CD4-positive, alpha-beta T cell treated with Interleukin-17A for 4 hours (primary cell): ENCODE data around the gene CACNA1S.
A peak's percentile ranks its signal among the peaks of the same experiment; 100 is the strongest.

Experiments
- DNase-seq: peaks from one replicate; pipeline ENCODE4 v3.0.0-alpha.2; 2020; ENCODE audit warnings: mixed read lengths

CACNA1S gene

DNA sequence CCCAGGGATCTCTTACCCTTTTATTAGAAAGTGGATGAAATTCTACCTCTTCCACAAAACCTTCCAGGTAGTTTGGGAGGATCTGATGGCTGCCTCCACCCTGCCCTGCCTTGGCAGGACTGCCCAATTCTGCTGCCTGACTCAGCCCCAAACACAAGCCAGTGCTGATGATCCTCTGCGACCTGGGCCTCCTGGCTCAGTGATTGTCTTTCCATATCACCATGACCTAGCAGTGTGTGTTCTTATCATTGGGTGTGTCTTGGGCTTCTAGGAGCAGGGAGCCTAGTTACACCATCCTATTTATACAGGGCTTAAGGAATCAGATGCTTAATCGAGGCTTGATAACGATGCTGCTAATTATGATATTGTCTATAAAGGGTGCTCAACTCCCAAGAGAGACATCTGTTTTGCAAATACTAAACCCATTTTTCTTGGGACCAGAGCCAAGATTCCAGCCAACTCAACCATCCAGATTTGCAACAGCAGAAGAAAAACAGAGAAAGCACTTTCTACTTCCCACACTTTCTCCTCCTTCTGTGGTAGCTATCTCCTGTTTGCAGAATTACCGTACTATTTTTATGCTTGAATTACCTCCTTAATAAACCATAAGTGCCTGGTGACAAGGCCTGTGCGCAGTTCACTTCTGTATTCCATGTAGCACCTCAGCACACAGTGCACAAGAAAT lies 52.2 kb downstream of the CACNA1S start:
- no peak for DNase-seq

DNA sequence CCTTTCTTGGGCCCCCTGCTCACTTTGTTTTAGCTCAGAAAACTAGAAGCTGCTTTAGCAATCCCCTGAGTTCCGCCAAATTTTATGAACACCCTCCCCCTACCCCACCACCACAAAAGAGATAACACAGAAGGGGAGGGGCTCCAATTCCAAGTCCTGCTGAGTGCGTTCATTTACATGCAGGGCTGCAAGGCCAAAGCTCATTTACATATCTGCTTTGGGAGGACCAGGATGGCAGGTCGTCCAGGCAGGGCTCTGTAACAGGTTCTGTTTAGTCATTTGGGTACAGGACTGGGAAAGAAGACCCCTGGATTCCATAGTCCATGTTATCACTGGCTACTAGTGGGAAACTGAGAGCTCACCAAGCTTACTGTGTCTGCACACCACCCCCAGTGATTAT lies 52.8 kb downstream of the CACNA1S start:
- DNase-seq: no peak

DNA sequence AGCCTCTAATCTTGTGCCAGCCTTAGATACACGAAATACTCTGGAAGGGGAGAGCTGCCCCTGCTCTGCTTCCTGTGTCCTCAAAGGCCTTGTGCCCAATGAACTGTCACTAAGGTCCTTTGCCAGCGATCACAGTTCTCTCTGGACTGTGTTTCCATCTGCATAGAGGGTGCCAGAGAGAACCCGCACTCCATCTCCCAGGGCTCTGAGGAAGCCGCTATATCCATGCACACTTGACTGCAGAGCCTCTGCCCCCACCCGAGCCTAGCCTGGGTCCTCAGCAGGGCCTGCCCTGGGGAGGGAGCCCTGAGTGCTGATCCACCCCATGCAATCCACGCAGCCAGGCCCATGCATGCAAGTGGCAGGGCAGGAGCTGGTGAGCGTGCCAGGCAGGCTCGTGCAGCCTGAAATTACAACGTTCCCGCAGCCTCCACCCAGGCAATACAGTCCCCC lies 58.1 kb downstream of the CACNA1S start:
- no peak for DNase-seq

DNA sequence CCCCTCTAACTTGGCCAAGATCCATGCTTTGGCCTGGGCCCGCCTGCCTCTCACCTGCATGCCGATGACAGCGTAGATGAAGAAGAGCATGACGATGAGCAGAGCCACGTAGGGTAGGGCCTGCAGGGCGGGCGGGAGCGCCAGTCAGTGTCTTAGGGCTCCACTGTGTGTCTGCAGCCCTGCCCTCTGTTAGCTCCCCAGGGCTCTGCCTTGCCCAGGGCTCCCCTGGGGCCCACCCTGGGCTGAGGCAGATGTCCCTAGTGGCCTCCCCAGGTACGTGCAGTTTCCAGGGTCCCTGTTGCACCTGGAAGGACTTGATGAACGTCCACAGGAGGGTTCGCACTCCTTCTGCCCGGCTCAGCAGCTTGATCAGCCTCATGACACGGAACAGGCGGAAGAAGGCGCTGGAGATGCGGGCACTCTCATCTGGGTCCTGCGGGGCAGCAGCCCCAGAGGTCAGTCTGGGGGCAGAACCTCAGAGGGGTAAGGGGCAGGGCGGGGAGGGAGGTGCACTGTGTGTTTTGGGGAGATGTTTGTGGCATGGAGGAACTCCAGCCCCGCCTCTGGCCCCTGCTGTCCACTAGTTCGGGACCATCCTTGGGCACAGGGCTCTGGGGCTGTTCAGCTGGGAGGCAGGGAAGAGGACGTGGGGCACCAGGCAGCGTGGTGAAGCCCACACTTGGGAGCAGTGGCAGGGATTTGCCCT lies 58.9 kb downstream of the CACNA1S start:
- no peak for DNase-seq

DNA sequence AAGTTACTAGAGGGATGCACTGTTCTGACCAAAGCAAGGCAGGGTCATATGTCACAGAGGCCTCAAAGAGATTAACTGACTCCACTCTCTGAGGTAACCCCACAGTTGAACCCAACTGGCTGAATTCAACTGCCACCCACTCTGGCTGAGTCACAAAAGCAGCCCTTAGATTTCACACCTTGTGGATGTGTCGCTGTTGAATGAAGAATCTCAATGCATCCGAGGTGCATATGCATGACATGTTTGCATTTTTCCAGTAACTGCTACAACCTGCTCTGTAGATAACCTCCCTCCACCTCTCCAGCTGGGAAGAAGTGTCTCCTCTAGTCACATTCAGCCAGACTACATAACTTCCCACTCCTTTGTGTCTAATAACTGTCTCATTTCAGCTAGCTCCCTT lies 60.8 kb downstream of the CACNA1S start:
- DNase-seq: no peak

DNA sequence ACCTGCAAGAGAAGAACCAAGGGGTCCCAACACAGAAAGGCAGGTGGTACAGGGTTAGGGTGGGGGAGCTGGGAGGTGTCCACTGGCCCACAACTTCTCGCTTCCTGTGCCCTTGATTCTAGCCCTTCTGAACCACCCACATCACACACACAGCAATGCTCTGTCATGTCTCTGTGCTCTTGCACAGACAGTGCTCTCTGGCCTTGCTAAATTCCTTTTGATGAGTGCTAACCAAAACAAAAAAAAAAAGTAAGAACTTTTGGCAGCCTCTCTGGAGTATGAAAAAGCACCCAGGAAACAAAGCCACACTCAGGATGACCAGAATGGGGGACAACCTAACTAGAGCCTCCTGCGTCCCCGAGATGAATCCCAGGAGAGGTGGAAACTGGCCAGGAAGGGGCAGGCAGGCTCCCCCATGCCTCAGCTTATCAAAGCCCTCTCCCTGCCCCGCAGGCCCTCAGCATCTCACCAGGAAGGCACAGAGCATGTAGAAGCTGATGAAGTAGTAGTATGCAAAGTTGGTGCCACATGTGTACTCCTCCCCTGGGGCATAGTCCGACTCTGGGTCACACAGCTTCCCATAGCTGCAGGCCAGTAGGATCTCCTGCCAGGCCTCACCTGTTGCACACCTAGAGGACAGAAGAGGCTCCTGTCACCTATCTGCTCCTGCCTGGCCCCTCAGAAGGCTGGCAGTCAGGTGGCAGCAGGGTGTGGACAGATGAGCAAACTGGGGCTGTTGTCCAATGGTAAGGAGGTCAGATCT lies 61.5 kb downstream of the CACNA1S start:
- no peak for DNase-seq

DNA sequence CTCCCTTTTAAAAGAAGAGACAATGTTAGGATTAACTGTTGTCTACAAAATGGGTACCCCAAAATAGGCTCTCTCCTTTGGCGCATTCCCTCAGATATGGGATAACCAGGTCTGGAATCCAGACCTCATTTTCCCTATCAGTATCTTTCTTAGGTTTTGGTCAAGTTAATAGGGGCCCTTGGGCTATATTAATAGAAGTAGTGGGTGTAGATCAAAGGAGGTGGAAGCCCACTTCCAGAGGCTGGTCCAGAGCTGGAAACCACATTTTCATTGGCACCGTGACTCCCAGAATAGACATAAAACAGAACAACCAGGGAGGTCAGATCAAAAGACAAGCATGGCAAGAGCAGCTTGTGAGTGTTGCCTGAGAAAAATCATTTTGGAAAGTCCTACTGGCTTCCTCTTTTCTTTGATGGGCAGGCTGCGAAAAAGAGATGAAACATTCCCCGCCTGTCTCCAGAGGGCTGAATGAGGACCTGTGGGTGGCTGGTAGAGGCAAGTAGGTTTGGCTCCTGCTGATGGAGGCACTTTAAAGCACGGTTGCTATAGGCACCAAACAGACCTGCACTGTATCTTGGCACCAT lies 62.9 kb downstream of the CACNA1S start:
- DNase-seq: no peak

DNA sequence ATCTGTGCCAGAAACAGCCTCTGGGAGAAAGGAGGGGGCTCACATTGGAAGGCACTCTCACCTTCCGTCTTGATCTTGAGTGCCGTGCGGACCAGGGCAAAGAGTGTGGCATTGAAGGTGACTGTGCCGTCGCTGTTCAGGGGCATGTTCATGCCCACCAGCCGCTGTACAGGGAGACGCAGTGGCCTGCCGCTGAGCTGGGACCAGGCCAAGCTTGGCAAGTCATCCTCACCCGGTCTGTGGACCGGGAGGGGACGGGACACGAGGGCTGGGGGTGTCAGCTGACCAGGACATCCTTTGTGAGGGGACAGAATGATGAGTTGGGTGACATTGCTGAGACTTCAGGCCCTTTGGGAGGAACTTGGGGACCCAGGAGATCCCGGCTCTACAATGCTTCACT lies 63.7 kb downstream of the CACNA1S start:
- DNase-seq: no peak

DNA sequence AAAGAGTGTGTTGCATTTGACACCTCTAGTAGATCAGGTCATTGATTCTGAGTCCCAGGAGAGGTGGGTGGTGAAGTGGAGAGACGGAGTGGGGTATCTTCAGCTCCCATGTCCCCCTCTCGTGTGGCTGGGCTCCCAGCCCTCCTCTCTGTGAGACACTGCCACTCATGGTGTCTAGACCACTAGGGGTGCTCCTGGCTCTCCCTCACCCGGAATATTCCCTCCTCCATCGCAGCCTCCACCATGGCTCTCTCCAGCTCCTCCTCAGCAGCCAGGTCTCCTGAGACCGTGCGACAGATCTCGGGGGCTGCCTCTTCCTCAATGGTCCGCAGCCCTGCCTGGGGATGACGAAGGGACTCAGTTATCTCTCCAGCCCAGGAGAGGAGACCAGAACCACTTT lies 68.1 kb downstream of the CACNA1S start:
- DNase-seq: no peak

DNA sequence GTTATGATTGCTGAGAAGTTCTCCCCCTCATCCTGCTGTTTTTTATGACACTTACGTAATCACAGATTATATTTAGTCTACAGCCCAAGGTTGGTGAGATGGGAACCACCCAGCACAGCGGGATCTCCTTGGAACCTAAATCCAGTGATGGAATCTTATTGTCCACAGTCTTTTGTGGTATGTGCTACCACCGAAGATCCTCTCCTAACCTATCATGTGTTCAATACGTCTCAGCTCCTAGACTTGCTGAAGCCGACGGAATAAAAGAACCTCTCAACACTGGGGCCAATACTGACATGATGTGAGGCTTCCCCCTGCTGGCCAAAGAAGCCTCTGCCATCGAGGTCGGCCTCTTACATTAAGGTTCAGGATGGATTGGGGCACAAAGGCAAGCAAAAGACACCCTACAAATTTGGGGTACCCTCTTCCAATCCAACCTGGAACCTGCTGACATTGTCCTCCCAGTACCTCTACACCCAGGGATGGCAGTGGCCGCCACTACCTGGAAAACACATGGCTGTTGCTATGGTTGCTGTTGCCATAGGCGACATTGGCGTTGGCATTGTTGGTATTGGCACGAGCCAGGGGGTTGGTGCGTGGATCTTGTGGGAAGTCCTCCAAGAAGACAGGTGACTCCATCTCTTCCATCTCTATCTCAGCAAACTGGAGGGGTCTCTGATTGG lies 69.3 kb downstream of the CACNA1S start:
- peak; percentile 82 for DNase-seq

DNA sequence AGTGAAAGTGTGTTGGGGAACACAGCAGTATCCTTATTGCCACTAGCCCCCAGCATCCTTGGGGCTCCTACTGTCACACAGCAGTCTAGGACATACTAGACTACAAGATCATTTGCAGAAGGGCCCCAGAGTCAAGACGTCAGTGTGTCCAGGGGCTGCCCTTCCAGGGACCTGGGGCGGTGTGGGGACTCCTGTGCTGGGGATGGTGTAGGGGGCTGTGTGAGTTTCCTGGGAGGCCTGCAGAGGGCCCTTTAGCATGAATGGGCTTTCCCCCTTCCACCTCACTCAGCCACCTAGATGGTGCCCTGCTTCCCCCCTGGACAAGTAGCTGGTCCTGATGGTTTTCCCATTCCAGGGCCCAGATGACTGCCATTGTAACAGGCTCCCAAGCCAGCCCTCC lies 71.2 kb downstream of the CACNA1S start:
- no peak for DNase-seq

DNA sequence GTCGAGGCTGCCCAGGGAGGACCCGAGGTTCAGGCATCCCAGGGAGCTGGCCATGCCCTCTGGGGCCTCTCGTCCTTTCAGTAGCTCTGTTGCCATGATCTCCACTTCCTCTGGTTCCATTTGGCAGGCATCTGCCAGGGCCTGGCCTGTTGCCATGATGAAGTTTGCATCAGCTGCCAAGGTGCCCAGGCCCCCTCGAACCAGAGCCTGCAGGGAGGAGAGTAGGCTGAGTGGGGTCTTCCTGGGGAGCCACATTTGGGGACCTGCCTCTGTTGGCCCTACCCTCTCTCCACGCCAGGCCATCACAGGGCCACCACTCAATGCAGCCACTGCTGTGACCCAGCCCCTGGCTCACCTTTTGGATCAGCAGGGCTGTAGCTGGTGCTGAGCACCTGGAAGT lies 72.3 kb downstream of the CACNA1S start:
- DNase-seq: no peak

DNA sequence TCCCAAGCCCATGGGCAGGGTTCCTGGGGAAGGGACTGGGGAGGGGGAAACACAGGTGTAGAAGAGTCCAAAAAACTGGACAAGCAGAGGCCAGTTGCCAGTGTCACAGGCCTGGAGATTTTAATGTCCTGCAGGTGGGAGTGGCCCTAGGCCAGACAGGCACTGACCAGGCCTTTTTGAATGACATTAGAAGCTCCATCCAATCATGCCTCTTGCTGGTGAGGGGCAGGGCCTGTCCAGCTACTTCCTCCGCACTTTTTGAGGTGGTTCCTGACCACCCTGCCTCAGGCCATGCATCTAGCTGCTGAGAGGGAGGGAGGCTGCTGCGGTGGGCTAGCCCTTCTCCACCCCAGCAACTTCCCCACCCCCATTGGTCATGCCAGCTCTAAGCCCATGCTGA lies 72.8 kb downstream of the CACNA1S start:
- DNase-seq: no peak

DNA sequence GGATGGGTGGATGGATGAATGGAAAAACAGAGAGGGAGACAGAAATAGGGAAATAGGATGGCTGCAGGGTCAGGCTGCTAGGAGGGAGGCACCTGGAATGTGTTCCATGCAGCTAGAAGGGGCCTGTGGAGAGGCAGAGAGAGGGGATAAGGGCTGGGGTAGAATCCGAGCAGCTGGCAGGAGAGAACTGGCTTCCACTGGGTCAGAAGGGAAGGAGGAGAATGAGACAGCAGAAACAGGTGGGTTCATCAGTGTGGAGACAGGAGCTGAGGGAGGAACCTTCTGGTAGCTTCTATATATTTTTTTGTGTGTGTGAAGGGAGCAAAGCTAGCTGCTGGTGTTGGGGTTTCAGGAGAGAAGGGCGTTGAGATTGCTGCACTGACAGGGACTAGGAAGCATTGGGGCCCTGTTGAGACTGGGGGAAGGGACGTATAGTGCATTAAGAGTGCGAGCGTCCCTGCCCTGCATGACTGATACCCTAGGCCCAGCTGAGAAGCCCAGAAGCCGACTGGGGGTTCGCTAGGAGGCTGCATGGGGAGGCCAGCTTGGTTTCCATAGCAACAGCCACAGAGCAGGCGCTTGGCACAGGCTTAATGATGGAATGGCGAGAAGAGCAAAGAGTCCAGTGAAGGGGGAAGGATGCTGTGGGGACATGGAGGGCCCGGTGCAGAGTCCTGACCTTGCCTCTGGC lies 73.9 kb downstream of the CACNA1S start:
- no peak for DNase-seq

DNA sequence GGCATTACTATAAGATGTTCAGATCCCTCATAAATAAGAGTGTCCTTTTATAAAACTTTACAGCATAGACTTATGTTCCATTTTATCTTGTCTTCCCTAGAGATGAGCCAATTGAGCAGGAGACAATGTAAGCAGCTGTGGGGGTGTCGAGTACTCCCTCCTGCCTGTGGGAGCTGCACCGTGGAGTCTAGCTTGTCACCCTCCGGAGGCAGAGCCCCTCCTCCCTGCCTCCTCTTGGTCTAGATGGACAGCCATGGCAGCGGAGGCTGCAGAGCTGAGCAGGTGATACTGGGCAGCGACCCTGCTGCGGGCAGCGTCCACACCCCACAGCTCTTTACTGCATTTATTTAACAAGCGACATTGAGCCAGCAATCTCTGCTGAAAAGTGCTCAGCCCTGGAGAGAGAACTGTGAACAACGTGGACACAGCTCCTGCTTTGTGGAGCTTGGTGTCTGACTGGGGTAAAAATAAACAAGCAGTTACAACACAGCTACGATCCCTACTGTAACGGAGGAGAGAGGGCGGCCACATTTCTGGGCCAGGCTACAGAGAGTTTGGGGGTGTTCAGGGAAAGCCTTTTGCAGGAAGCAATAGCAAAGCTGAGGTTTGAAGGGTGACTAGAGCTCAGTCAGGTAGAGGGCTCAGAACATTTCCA lies 75.9 kb downstream of the CACNA1S start:
- DNase-seq: no peak

DNA sequence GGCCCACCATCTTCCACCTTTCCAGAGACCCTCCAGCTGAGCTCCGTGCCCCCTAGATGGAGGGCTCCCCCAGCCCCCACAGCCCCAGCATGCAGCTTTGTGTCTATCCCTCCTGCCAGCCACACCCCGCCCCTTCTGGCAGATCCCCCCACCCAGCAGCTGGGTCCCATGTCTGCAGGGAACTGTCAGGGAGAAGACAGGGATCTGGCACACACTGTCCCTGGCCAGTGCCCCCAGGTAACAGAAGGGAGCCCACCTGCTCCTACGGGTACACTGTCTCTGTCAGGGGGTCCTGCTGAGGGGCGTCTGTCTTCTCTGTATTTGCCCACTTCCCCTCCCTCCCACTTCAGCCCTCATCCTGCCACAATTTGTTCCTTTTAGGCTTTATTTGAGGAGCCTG lies 77.6 kb downstream of the CACNA1S start:
- DNase-seq: no peak

DNA sequence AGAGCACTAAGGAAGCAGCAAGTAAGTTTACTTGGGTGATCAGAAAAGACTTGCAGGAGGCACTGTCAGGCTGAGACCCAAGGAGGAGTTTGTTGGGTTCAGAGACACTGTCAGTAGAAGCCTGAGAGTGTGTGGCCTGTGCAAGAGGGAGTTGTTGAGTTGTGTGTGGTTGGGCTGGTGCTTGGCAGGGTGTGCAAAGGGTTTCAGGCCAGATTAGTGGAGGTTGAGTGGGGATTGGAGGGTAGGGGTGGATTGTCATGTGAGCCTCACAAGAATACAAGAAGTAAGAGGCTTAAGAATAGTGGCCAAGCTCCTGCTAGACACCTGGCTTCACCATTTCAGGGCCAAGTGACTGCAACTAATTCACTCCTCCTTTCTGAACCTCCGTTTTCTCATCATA lies 79.8 kb downstream of the CACNA1S start:
- DNase-seq: no peak

DNA sequence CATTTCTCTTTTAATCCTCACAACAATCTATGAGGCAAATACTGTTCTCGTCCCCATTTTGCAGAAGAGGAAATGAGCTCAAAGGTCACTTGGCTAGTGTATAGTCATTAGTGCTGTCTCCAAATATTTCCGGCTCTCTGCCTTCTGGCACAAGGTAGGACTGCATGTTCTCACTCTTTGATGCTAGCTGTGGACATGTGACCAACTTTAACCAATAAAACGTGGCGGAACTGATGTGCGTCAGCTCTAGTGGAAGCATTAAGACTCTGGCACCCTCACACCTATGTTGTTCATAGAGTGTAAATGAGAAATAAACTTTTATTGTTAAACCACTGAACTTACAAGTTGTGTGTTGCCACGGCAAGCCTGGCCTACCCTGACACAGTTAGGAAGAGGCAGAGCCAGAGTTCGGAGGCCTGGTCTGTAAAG lies 83.8 kb downstream of the CACNA1S start:
- DNase-seq: no peak

DNA sequence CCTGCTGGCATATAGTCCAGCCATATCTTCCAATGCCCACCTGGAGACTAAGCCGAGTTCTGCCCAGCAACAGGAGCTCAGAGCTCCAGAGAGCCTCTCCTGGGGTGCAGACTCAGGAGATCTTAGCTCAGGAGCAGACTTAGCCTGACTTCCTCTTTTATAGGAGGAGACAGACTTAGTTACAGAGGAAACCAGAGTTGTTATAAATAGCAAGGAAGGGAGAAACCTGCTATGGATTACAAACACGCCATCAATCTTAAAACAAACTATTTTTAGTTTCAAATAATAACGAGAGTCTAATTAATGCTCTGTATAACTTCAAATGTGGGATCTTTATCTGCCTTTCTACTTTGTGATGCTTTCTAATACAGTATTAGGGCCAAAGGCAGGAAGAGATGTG lies 85.4 kb downstream of the CACNA1S start:
- DNase-seq: no peak

DNA sequence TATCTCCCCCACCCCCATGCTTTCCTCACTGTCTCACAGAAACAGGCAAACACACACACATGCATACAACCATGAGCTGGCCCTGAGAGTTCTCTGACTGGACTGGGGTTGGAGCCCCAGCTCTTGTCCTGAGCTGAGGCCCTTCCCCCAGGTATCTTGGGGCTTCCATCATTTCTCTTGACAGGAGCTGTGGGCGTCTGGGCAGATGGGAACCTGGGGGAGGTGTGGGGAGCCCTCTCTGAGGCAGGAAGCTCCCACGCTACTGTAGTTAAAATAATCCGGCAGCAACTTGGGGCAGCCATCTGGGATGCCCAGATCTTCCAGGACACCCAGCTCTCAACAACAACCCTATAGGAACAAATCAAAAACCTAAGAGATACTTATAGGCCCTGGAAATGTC lies 86.0 kb downstream of the CACNA1S start:
- no peak for DNase-seq

DNA sequence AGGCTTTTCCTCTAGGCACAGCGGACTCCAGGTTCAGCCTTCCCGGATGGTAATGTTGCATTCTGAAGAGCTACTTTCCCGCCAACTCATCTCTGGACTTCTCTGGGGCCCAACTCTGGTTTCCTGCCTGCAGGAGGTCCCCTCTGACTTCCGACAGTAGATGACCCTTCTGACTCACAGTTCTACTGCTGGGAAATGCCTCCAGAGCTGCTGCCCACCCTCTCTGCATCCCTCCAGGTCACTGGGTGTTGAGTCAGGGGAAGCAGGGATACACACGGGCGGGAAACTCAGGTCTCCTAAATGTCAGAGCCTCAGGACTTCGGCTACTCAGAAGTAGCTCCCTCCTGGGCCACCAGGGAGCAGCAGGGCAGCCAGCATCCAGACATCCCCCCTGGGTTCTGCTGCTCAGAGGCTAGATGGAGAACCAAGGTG lies 86.6 kb downstream of the CACNA1S start:
- peak; percentile 28 for DNase-seq

DNA sequence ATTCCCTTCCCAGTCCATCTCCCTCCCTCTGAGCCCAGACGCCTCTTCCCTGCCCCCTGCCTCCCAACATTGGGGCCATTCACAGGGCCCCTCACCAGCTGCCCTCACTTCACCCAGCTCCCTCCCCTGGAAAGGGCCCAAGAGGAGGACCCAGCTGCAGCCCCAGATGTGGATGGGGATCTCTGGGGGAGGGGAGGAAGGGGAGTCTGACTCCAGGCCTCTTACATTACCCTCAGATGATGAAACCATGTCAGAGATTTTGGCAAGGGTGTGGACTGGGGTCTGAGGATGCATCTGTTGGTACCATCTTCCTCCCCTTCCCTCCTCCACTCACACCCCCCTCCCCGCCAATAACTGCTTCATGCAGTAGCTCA lies 87.6 kb downstream of the CACNA1S start:
- DNase-seq: no peak
